Jurkat, Clone E6-1 (cell line): ENCODE measurements around the gene KRTAP12-1.

Source experiments
- DNase-seq: peaks from one replicate; pipeline ENCODE4 v3.0.0-alpha.2; 2011; ENCODE audit warnings: low read depth, low spot score
- H3K4me3 ChIP-seq: 2 replicates; pipeline ENCODE4 v1.5.1; 2011; ENCODE audit warnings: mild to moderate bottlenecking, low read length, control low read depth, moderate library complexity

The KRTAP12-1 gene

DNA sequence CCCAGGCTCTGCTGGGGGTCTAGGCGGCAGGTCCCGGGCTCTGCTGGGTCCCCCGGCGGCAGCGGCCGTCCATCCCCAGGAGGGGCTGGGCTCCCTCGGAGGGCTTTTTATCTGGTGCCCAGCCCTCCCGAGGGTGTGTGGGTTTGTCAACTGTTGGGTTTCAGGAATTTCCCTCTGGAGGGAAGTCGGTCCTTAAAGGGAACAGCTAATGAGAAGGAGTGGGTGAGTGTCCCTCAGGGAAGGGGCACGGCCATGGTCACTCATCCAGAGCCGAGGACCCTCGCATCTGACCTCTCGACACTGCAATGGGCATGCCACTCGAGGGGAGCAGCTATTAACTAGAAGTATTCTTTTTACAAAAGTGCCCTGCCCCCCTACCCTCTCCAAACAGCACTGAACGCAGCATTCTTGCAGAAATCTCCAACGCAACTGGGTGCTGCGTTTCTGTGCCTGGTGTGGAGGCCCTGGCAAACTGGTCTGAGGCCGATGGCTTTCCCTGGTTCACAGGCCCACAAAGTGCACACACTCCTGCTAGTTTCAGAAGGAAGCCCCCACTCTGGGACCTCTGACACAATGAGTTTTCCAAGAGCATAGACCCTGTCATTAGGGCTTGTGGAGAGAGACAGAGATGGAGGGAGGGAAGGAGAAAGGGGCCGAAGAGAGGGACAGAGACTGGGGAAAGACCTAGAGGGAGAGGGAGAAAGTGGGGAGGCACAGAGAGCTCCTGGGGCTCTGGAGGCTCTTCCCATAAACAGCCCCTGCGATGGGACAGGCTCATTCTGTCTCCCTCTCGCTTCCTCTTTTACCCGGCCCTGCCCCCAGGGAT is 30.5 kb upstream of the KRTAP12-1 start:
- no peak overlapping the region for H3K4me3 ChIP-seq
- no peak for DNase-seq

DNA sequence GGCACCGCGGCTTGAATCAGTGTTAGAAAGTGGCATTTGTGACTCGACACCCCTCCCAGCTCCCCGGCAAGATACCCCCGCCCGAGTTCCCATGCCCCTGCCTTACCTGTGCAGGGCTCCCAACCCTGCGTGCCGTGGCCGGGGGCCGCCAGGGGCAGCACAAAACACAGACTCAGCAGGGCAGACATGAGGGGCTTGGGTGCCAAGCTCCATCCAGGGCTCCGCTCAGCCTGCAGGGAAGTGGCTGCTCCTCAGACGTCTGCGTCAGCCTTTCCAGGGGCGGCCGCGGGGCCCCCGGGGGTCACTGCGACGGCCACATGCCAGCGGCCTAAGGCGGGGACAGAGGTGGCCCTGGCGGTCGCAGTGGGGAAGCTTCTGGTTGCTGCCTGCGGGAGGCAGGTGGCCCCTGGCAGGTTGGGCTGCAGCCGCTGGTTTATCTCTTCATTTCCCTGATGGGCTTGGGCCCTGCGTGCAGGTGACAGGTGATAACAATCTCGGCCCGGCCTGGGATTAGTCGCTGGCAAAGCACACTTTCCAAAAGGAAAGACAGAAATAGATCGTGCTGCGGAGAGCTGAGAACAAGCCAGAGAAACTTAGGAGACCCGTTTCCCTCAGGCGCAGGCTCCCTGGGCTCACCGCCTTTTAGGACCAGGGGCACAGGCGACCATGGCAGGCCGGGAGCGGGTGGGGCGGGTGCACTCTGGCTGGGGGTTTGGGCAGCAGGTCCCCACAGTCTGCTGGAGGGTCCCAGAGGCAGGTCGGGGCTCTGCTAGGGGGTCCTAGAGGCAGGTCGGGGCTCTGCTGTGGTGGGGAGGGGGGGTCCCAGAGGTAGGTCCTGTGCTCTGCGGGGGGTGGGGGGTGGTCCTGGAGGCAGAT is 29.6 kb upstream of the KRTAP12-1 start, which contains the start of gene TSPEAR:
Gene TSPEAR (minus strand): TSS at position 246 of the 876 bp plus-strand sequence. CDS start 58 bp downstream, at position 188.
- H3K4me3 ChIP-seq, result no peak within 1 kb of the TSS
- no peak for DNase-seq

DNA sequence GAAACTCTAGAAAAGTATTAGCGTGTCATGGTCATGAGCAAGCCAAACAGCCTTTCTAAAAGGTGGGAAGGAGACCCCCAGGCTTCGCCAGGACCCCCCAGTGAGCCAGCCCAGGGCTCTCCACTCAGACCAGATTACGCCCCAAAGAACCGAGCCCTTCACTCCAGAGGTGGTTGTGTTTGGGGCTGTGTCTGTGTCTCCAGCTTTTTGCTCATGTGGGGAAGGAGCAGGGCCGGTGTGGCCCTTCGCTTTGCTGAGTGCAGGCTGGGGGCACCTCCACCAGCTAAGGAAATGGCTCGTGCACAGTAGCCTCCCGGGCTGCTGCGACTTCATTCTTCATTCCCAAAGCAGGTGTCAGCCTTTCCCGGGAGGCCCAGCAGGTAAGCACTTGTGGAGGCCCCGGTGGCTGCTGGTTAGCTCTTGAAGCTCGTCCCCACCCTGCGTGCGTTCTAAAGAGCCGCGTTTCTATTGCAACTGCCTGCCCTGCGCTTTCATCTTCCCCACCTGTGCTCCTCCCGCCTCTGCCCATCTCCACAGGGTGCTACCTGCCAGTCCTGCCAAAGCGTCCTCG is 28.9 kb upstream of the KRTAP12-1 start:
- no peak overlapping the region for H3K4me3 ChIP-seq
- no peak for DNase-seq

DNA sequence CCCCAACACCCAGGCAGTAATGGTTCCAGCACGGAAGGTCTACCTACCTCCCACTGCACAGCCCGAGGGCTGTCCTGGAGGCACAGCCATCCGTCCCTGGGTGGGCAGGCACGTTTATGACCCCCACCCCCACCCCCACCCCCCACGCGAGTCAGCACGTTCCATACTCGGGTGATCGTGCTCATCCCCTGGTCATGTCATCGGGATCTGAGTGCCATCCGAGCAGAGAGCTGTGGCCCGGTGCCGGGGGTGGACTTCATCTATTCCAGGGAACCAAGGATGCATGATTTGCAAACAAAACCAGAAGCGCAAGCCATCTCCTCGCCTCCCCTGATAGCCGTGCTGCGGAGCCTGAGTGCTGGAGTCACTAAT is 28.3 kb upstream of the KRTAP12-1 start:
- DNase-seq, result no peak

GRCh38 chr21:44709426-44710293 is 27.7 kb upstream of the KRTAP12-1 start:
- no peak overlapping the region for H3K4me3 ChIP-seq
- DNase-seq, result no peak

More for the DNA sequence above, 28.3 kb upstream of the KRTAP12-1 start:
- H3K4me3 ChIP-seq, result no peak overlapping the region

DNA sequence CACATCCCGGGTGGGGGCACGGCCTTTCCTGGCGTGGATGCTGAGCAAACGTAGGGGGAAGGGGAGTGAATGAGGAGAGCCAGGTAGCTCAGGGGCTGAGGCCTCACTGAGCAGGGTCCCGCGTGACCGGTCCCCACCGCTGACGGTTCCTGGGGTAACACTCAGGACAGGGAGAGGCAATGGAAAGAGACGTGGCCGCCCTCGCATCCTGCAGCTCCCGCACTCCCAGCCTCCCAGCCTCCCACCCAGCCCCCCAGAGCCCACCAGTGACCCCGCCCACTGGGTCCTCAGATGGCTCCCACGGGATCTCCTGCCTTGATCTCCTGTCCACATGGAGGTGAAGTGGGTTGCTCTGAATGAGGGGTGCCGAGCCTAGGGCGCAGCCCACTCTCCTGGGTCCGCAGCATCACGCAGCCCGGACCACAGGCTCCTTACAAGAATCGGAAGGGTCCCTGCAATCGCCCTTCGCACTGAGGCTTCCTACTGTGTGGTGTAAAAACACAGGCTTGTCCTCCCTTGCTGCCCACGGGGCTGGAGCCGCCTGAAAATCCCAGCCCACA is 27.0 kb upstream of the KRTAP12-1 start:
- DNase-seq, result no peak
- H3K4me3 ChIP-seq, result no peak overlapping the region

DNA sequence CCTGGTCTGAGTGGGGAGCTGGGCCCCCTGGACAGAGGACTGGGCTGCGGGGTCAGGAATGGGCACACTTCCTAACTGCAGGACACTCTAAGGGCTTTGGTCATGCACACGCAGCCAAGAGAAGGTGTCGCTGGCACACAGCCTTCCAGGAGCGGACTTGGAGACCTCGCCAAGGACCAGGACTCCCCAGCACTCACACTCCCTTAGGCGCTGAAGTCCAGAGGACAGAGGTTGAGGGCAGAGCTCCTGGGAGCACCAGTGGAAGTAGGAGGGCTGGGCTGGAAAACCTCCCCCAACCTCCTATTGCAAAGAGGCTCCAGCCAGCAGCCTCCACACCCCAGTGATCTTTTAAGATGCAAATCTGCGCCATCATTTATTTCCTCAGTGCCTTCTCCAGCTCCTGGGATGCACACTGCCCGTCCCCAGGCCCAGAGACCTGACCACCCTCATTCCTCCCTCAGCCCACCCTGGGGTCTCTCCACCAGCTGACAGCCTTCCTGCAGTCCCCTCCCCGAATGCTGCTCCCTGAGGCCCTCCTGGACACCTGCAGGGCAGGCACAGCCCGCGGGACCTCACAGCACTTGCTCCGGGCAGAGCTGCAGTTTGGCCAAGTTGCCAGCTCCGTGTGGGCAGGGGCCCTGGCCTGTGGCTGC is 26.4 kb upstream of the KRTAP12-1 start:
- DNase-seq, result no peak
- H3K4me3 ChIP-seq, result no peak overlapping the region

- DNase-seq, result no peak
- H3K4me3 ChIP-seq, result no peak overlapping the region
Observed at GRCh38 chr21:44706706-44707581, 25.0 kb upstream of the KRTAP12-1 start.

DNA sequence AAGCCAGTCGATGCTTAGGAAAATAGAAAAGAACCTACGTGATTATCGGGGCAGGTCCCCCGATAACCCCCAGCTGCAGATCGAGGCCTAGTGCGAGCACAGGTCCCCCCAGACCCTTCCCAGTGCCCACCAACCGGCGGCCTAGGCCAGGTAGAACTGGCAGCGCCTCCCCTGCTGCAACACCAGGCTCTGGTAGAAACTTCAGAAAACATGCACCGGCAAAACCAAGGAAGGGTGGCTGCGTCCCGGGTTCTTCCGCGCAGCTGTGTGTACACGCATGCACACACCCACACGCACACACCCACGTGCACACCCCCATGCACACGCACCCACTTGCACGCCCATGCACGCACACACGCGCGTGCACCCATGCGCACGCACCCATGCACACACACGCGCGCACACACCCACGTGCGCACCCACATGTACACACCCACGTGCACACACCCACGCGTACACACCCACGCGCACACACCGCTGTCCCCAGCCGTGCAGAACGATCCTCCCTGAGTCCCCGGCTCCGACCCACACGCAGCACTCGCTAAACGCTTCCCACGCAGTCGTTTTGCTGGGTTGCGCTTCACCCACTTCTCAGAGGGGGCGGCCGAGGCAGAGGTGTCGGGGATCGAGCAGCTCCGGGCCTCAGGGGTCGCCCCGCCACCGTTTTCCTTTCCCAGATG is 24.2 kb upstream of the KRTAP12-1 start:
- no peak for DNase-seq
- no peak overlapping the region for H3K4me3 ChIP-seq

- DNase-seq, result no peak
- H3K4me3 ChIP-seq, result no peak overlapping the region
Observed at GRCh38 chr21:44704636-44705001, 22.7 kb upstream of the KRTAP12-1 start.

GRCh38 chr21:44703731-44704635 is 22.0 kb upstream of the KRTAP12-1 start:
- DNase-seq, result no peak
- H3K4me3 ChIP-seq, result no peak overlapping the region

- H3K4me3 ChIP-seq, result no peak overlapping the region
- DNase-seq, result no peak
Observed at GRCh38 chr21:44702973-44703730, 21.2 kb upstream of the KRTAP12-1 start.

GRCh38 chr21:44702111-44702972 is 20.4 kb upstream of the KRTAP12-1 start:
- no peak overlapping the region for H3K4me3 ChIP-seq
- DNase-seq, result no peak

- no peak overlapping the region for H3K4me3 ChIP-seq
- no peak for DNase-seq
Observed at GRCh38 chr21:44701541-44701940, 19.6 kb upstream of the KRTAP12-1 start.
